ENCODE data around the gene MARCHF3.
"Not testable (repeated sequence)": the region's sequence is repeated elsewhere in the genome, so short reads cannot be mapped to it uniquely, and the experiment has no call there.

The MARCHF3 gene

DNA sequence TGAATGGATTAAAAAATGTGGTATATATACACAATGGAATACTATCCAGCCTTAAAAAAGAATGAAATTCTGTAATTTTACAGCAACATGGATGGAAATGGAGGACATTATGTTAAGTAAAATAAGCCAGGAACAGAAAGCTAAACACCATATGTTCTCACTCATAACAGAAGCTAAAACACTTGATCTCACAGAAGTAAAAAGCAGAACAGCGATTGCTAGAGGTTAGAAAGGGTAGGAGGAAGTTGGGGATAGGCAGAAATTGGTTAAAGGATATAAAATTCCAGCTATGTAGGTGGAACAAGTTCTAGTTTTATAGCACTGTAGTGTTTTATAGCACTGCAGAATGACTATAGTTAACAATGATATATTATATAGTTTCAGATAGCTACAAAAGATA is 15.8 kb downstream of the MARCHF3 start:
- DNase-seq (ENCODE audit: insufficient read length, low spot score) (no peak), FAIRE-seq (peak; percentile 81)

- peak; percentile 63 for FAIRE-seq
- no peak for DNase-seq (ENCODE audit: insufficient read length, low spot score)
Measured at GRCh38 chr5:127013407-127013806, 17.0 kb downstream of the MARCHF3 start.

- peak; percentile 78 for FAIRE-seq
- DNase-seq (ENCODE audit: insufficient read length, low spot score), result no peak
Measured at GRCh38 chr5:127012916-127013315, 17.4 kb downstream of the MARCHF3 start.

DNA sequence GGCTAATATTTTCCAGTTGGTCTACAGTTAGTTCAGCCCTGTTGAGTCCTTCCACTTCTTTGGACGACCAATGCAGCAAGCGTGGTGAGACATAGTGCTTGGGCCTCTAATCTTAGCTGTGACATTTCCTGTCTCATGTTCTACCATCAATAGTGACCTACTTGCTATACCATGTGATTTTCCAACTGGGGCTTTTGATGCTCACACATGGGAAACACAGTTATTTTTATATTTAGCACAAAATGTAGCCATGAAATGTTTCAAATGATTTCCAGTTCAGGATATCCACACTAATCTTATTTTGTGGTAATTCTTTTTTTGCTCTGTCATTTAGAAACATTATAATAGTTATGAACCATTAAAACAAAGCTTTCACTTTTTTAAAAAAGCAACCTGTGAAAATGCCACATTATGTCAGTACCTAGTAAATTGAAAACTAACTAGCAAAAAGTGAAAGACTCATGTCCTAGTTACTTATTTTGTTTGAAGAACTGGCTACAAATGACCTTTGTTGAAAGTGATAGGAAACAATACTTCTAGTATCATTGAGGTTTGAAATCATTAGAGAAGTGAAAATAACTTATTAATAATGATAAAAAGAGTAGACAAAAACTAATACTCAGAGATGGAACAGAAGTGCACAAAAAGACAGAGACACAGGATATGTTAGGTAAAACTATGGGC is 18.3 kb downstream of the MARCHF3 start:
- DNase-seq (ENCODE audit: insufficient read length, low spot score), result no peak

GRCh38 chr5:127011153-127011552 is 19.2 kb downstream of the MARCHF3 start:
- DNase-seq (ENCODE audit: insufficient read length, low spot score) (no peak), FAIRE-seq (peak; percentile 61)

More for the DNA sequence above, 18.3 kb downstream of the MARCHF3 start:
- FAIRE-seq, result peak; percentile 89

DNA sequence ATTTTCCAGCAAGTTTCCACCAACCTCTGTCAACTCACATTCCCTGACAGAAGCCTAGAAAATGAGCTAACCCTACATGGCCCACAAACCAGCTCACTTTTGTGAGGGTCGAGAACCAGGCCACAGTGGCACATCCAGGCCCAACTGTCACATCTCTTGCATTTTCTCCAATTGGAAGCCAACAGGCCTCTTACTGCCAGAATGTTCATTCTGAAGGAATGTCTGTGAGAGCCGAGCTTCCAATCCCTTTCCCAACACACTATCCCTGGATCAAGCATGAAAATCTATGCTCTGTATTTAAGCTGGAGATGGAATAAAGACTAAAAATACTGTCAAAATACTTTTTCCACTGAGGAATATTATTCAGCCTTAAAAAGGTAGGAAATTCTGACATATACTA is 20.0 kb downstream of the MARCHF3 start:
- DNase-seq (ENCODE audit: insufficient read length, low spot score), result no peak
- FAIRE-seq, result no peak

- DNase-seq (ENCODE audit: insufficient read length, low spot score), result no peak
- no peak for FAIRE-seq
Measured at GRCh38 chr5:127009784-127010183, 20.6 kb downstream of the MARCHF3 start.

DNA sequence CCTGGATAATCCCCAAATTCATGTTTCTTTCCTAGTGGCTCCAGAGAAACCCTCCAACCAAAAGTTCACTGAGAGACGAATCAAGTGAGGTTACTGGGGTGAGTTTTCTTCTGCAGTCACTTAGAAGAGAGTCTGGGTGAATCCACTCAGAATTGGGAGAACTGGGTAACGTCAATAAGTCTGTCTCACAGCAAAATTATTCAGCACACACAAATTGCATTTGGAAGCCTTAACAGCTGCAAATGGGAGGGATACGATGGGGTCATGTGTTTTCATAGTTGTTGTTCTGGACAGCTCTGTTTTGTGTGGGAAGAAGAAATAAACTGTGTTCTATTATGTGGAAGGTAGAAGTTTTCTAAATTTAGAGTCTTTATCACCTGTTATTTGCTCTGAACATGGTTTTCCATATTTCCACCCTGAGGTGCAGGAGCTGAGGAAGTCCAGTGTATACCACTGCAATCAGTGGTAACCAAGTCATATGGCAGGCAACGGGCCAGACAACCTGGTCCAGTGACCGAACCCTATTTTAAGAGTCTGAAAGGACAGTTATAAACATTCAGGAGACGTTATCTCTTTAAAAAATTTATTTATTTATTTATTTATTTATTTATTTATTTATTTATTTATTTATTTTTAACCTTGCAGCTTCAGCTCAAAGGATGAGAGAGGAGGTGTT is 21.9 kb downstream of the MARCHF3 start:
- FAIRE-seq (no peak), DNase-seq (ENCODE audit: insufficient read length, low spot score) (no peak)

GRCh38 chr5:127007522-127007921 is 22.8 kb downstream of the MARCHF3 start:
- peak; percentile 11 for FAIRE-seq
- DNase-seq (ENCODE audit: insufficient read length, low spot score), result no peak

DNA sequence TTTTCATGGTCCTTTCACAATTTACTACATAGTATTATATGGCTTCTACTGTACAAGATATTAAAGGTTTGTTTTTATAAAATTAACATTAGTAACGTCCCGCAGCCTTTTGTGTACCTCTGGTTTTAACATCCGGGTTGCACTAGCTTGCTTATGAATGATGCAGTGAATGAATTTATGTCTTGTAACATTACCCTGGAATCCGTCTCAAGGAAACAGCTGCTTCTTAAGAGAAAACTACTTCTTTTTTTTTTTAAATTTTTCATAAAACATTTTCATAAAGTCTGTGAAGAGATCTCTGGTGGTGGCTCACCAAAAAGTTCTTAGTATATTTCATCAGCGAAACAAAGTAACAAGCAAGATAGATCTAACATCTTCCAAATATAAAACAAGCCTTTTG is 23.6 kb downstream of the MARCHF3 start:
- FAIRE-seq (no peak), DNase-seq (ENCODE audit: insufficient read length, low spot score) (no peak)

DNA sequence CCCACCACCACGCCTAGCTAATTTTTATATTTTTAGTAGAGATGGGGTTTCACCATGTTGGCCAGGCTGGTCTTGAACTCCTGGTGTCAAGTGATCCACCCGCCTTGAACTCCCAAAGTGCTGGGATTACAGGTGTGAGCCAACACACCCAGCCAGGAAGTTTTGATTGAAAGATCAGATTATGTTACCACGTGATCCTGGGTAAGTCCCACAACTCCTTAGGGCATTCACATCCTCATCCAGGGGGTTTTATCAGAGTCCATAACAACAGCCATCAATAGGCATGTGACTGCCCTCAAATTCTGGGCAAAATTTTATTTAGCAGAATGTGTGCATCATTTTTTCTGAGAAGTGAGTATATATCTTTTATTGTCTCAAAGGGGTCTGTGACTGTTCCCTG is 25.1 kb downstream of the MARCHF3 start:
- not testable (repeated sequence) for DNase-seq (ENCODE audit: insufficient read length, low spot score); FAIRE-seq

- FAIRE-seq (no peak), DNase-seq (ENCODE audit: insufficient read length, low spot score) (no peak)
Measured at GRCh38 chr5:127004721-127005120, 25.6 kb downstream of the MARCHF3 start.

DNA sequence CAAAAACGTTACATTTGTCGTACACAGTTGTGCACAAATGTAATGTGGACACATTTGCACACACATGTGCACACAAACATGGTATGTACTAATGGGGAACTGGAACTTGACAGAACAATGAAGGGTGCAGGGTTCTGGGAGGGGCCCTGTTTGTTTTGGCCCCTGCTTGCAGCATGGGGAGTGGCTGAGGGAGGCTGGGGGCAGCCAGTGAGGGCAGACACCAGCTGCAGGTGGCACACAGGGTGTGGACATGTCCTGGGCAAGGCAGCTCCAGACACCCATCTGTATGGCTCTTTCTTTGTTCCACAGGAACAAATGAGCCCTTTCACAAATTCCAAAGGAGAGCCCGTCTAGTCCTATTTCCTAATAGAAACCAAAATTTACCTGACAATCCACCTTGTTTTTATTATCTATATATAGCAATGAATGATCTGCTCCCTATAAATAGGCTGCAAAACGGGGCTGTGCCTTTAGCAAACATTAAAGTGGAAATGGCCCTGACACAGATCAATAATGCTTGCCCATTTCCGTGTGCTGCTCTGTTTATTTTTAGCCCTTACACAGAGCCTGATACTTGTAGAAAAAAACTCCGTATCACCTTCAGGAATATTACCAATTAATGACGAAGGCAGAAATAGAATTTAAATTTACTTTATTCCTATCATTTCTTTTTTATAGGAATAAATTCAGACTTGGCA is 26.4 kb downstream of the MARCHF3 start:
- DNase-seq (ENCODE audit: insufficient read length, low spot score), result no peak
- no peak for FAIRE-seq

DNA sequence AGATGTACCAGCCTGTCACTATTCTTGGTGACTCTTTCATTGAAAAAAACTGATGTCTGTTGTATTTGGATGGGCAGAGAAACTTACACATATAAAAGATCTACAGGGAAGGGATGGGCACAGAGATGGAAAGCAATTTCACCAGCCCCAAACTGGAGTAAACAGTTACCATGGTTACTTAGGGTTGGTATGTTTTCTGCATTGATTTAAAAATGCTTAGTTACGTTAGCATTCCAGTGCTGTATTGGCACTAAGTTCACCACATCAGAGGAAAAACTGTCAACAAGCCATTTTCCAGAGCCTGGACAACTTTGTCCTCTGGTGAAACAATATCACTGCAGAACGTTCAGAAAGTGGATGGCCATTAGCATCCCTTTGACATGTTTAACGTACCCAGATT is 28.0 kb downstream of the MARCHF3 start:
- DNase-seq (ENCODE audit: insufficient read length, low spot score) (no peak), FAIRE-seq (no peak)

- DNase-seq (ENCODE audit: insufficient read length, low spot score) (no peak), FAIRE-seq (no peak)
Measured at GRCh38 chr5:127001621-127002296, 28.6 kb downstream of the MARCHF3 start.

GRCh38 chr5:126998895-126999570 is 31.3 kb downstream of the MARCHF3 start:
- DNase-seq (ENCODE audit: insufficient read length, low spot score) (no peak), FAIRE-seq (no peak)

DNA sequence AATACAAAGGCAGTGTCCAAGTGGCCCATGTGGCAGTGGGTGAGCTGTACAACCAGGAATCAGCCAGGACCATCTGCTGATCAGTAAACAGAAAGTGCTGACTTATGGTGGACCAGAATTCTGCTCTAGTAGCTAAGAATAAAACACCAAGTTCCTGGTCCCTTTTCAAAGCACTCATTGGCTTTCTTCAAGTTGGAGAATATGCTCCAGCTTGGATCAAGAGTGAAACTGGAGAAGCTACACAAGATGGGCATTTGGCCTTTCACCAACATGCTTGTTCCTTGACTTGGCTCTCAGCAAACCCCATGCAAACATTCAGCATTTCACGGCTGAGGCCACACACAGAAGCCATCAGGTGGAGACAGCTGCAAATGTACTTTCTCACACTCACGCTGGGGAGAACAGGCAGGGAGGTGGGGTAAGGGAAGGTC is 32.1 kb downstream of the MARCHF3 start:
- FAIRE-seq (peak; percentile 85), DNase-seq (ENCODE audit: insufficient read length, low spot score) (peak; percentile 31)

DNA sequence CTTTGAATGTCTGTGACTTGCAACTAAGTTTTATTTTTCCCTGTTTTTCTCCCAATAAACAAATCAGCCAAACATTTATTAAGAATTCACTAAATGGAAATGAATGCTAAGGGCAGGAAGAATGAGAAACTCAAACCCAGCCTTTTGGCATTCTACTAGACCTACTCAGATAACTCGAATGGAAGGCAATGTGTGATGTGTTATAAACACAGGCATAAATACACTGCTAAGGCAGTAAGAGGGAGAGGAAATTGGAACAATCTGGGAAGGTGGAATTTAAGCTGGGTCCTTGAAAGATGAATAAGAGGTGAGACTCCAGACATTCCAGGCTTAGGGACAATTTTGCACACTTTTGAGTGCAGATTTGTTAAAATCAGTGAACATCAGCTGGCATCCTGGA is 34.7 kb downstream of the MARCHF3 start:
- no peak for FAIRE-seq

DNA sequence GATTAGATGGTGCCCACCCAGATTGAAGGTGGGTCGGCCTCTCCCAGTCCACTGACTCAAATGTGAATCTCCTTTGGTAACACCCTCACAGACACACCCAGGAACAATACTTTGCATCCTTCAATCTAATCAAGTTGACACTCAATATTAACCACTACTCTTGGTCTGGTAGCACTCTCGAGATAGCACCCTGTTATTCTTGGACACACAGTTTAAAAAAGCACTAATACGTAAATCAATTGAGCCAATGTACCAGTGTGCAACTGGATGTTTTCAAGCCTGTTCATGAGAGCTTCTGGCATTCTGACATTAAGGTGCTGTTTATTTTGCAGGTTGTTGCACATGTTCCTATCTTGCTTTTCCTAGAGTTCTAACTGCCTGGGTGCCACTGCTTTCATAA is 35.3 kb downstream of the MARCHF3 start:
- DNase-seq (ENCODE audit: insufficient read length, low spot score) (no peak), FAIRE-seq (no peak)

More for the DNA sequence above, 34.7 kb downstream of the MARCHF3 start:
- DNase-seq (ENCODE audit: insufficient read length, low spot score), result no peak

GRCh38 chr5:126994485-126994884 is 35.9 kb downstream of the MARCHF3 start:
- no peak for FAIRE-seq
- no peak for DNase-seq (ENCODE audit: insufficient read length, low spot score)
